Subcutaneous adipose tissue (tissue), 4 donors: ENCODE measurements around the gene EDDM13. TPM values are rescaled to one million over a fixed set of nuclear protein-coding genes. Genes with fewer than 3 reads are reported as not detected.

Experiments
- total RNA-seq, 4 donors: library from RNA; depleted of rRNA; stranded (reverse); fragments of >200 nt; gene quantifications; one replicate each; pipeline ENCODE4 v1.1.0, GENCODE V29; 2016
- TF ChIP-seq, protein P1 (sequence below): fragments of 450-650 bp; IDR thresholded peaks from one replicate; pipeline ENCODE4 v1.5.1; 2016; ENCODE audit warnings: low read depth, mild to moderate bottlenecking, control low read depth, antibody characterized with exemption, moderate library complexity

The EDDM13 gene
- total RNA-seq, 4 donors from 2014 or later = 2.3 TPM; not detected in 3

DNA sequence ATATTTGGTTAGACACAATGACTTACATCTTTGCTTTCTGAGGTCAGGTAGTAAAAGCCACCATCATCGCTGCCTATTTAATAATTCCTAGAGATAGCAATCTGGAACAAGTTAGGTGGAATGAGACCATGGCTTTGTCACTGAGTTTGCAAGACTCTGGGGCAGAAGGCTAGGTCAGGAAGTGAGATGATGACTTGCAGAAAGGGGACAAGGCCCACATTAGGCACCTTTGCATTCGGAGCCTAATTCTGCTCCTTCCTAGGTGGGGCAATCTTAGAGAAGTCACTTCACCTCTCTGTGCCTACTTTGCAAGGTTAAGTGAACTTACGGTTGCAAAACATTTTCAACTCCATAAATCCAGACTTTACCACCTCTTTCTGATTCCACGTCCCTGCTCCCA lies 10.3 kb downstream of the EDDM13 start:
- TF ChIP-seq, protein P1, sequence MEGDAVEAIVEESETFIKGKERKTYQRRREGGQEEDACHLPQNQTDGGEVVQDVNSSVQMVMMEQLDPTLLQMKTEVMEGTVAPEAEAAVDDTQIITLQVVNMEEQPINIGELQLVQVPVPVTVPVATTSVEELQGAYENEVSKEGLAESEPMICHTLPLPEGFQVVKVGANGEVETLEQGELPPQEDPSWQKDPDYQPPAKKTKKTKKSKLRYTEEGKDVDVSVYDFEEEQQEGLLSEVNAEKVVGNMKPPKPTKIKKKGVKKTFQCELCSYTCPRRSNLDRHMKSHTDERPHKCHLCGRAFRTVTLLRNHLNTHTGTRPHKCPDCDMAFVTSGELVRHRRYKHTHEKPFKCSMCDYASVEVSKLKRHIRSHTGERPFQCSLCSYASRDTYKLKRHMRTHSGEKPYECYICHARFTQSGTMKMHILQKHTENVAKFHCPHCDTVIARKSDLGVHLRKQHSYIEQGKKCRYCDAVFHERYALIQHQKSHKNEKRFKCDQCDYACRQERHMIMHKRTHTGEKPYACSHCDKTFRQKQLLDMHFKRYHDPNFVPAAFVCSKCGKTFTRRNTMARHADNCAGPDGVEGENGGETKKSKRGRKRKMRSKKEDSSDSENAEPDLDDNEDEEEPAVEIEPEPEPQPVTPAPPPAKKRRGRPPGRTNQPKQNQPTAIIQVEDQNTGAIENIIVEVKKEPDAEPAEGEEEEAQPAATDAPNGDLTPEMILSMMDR = no peak

DNA sequence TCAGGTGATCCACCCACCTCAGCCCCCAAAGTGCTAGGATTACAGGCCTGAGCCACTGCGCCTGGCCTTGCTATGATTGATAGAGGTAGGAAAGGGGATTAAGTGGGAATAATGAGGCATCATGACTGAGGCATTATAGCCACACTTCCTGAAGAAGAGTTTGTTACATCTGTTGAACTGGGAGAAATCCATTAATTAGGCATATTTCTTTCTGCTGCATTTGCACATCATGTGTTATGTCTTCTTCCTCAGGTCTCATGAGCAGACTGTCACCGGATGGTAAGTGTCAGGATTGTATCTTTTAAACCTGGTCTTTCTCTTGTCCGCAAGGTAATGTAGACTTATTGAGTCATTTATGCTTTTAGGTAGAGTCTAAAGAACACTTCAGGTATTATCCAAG lies 12.2 kb downstream of the EDDM13 start:
- TF ChIP-seq, protein P1 = no peak

DNA sequence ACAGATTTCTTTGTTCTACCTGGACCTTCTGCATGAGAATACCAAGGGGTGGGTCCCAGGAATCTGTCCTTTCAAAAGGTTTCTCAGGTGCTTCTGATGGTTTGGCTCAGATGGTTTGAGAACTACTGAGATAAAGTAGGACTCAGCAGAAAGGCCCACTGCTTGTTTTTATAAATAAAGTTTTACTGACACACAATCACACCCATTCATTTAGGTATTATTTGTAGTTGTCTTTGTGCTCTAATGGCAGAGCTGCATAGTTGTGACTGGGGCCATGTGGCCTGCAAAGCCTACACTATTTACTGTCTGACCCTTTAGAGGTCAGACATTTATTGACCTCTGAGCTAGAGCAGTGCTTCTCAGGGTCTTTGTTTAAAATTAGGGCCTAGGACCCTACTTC lies 17.6 kb downstream of the EDDM13 start:
- TF ChIP-seq, protein P1 = no peak

DNA sequence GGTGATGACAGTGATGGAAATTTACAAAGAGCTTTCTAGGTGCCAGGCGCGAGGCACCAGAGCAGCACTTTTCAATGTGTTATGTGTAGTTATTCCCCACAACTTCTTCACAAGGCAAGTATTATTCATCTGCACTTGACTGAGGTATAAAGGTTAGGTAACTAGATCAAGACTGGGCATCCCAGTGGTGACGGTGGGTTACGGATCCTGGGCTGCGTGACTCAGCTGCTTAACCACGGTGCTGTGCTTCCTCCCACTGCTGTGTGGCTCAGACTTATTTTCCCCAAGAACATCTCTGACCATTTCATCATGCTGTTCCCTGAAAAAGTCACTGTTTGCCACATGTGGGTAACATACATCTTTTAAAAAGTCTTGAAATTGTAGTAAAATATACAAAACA lies 19.3 kb downstream of the EDDM13 start:
- TF ChIP-seq, protein P1 = no peak

DNA sequence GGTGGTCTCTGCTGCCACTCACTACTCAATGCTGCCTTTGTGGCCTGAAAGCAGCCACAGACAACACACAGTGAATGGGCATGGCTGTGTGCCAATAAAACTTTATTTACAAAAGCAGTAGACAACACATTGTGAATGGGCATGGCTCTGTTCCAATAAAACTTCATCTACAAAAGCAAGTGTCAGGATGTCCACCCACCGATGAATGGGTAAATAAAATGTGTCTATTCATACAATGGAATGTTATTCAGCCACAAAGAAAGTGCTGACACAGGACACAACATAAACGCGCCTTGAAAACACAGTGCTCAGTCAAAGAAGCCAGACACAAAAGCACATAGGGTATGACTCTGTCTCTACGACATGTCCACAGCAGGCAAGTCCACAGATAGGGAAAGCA lies 22.0 kb downstream of the EDDM13 start:
- TF ChIP-seq, protein P1 = no peak

DNA sequence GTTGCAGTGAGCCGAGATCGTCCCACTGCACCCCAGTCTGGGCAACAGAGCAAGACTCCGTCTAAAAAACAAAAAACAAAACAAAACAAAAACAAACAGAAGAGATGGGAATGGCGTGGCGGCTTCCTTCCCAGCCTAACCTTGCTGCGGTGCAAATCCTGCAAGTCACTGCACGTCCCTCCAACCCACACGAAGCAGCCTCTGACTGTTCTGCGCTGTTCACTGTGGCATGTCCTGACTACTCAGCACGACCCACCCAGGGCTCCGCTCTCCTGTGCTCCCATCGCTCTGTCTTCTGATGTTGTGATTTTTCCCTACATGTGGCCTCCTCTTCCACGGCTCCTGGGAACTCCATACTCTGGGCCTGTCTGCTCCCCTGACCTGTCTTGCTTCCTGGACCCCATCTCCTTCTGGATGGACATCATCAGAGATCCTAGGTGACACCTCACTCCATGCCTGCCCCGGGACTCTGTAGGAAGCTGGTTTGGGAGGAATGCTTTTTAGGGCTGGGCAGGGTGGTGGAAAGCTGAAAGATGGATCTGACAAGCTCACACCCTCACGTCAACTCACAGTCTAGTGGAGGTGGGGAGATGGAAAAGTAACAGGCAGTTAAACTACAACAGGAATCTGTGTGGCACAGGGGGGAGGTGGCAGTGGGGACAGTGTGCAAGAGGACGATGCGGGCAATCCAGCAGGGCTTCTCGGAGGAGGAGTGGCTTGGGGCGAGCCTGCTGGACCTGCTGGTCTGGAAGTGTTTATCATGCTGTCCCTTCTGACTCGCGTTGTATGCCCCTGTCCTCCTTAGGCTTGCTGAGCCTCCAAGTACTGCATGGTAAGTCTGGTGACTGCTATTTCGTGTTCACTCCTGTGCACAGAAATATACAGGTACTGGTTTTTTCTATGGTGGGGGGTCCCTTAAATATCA lies 23.2 kb downstream of the EDDM13 start:
- TF ChIP-seq, protein P1 = no peak

DNA sequence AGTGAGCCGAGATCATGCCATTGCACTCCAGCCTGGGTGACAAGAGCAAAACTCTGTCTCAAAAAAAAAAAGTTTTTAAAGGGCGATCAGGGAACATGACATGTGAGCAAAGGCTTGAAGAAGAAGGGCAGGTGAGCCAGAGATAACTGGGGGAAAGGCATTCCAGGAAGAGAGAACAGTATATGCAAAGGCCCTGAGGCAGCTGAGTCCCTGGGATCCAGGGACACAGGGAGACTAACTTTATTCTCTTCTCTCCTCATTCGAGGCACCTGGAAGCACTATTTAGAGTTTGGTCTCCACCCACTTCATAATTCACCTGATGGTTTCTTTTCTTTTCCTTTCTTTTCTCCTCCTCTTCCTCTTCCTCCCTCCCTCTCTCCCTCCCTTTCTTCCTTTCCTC lies 24.5 kb downstream of the EDDM13 start:
- TF ChIP-seq, protein P1 = no peak
